HCT116 (cell line): ENCODE measurements around the gene CBY1. TPM values are rescaled to one million over a fixed set of nuclear protein-coding genes. Genes with fewer than 3 reads are reported as not detected.

Experiments used
- ATAC-seq: fragments of 200-7000 bp; cut with Tn5 transposase; 2 replicates; pipeline ENCODE4 v1.9.1; 2020; ENCODE audit warnings: mild to moderate bottlenecking, moderate library complexity
- BruUV-seq: library from RNA; stranded (reverse); fragments of 400-500 nt; replicated peaks from 2 replicates; lab custom pipeline; 2021; lab: Mats Ljungman, UMichigan
- CTCF ChIA-PET: fragments of 300-600 bp; sonication (Branson Sonifier 250); formaldehyde crosslinking; loops from one replicate; lab custom pipeline; 2021; ENCODE audit warnings: antibody characterized with exemption; lab: Charles Lee
- POLR2A ChIA-PET: fragments of 300-600, 350-600 bp; sonication (Branson Sonifier 250); formaldehyde crosslinking; loops from one replicate; lab custom pipeline; 2021; ENCODE audit warnings: antibody characterized with exemption; lab: Charles Lee
- RAD21 ChIA-PET, 2 experiments: fragments of 300-600 bp; sonication (Branson Sonifier 250); formaldehyde crosslinking; loops; one replicate each; lab custom pipeline; 2023; ENCODE audit warnings: low total read pairs in 2 of 2; ENCODE audit not compliant: uncharacterized antibody in 2 of 2, unreplicated experiment in 2 of 2, low non-redundant PET in 1 of 2; lab: Charles Lee
- DNase-seq: peaks from one replicate; pipeline ENCODE4 v3.0.0-alpha.2; 2010; ENCODE audit warnings: low read depth, low spot score
- H2AFZ ChIP-seq: fragments of 200-600 bp; shearing (Covaris generic), sonication (generic); 2 replicates; pipeline ENCODE4 v1.6.1; 2017; ENCODE audit warnings: low read depth, mixed run types, mixed read lengths, antibody characterized with exemption, low read length; ENCODE audit not compliant: poor library complexity, severe bottlenecking
- H3K27ac ChIP-seq: 2 replicates; pipeline ENCODE4 v1.5.1; 2012; ENCODE audit warnings: low read depth, low read length
- H3K27me3 ChIP-seq: fragments of 200-600 bp; sonication (generic); 2 replicates; pipeline ENCODE4 v1.6.1; 2016; ENCODE audit warnings: mixed run types, low read length, mixed read lengths; ENCODE audit not compliant: insufficient read depth
- H3K36me3 ChIP-seq, 2 experiments: fragments of 200-500 bp in 1 of 2; fragments of 200-600 bp in 1 of 2; sonication (Bioruptor generic) in 1 of 2; sonication (generic) in 1 of 2; 2 replicates each; pipeline versions ENCODE4 v1.5.1 to v1.6.1; 2014 to 2016; ENCODE audit warnings: low read length in 2 of 2, inconsistent platforms in 1 of 2, mixed read lengths in 1 of 2, mixed run types in 1 of 2; ENCODE audit not compliant: insufficient read depth in 2 of 2, control insufficient read depth in 1 of 2
- H3K4me1 ChIP-seq, 2 experiments: fragments of 200-600 bp in 1 of 2; sonication (generic) in 1 of 2; 2 replicates each; pipeline versions ENCODE4 v1.5.1 to v1.6.1; 2012 to 2017; ENCODE audit warnings: low read length in 2 of 2, inconsistent platforms in 1 of 2, mild to moderate bottlenecking in 1 of 2, mixed read lengths in 1 of 2, mixed run types in 1 of 2, moderate library complexity in 1 of 2; ENCODE audit not compliant: insufficient read depth in 2 of 2, control insufficient read depth in 1 of 2
- H3K4me2 ChIP-seq: fragments of 200-600 bp; sonication (generic); 2 replicates; pipeline ENCODE4 v1.6.1; 2017; ENCODE audit warnings: mixed run types, low read length, mixed read lengths
- H3K4me3 ChIP-seq, 2 experiments: fragments of 200-600 bp in 1 of 2; sonication (generic) in 1 of 2; replicated peaks in 1 of 2; 2 replicates each; pipeline ENCODE4 v1.5.1; 2011 to 2016; ENCODE audit warnings: low read length in 2 of 2, control low read depth in 1 of 2, low read depth in 1 of 2, mild to moderate bottlenecking in 1 of 2, mixed read lengths in 1 of 2, mixed run types in 1 of 2
- H3K79me2 ChIP-seq: fragments of 200-600 bp; sonication (generic); 2 replicates; pipeline ENCODE4 v1.6.1; 2017; ENCODE audit warnings: mild to moderate bottlenecking, mixed run types, low read length, moderate library complexity, mixed read lengths; ENCODE audit not compliant: insufficient read depth
- H3K9ac ChIP-seq: fragments of 200-600 bp; sonication (generic); 2 replicates; pipeline ENCODE4 v1.6.1; 2016; ENCODE audit warnings: low read length, mixed read lengths
- H3K9me2 ChIP-seq: fragments of 200-600 bp; sonication (generic), shearing (Covaris generic); 2 replicates; pipeline ENCODE4 v1.6.1; 2017; ENCODE audit warnings: mixed run types, mild to moderate bottlenecking, moderate library complexity; ENCODE audit not compliant: insufficient read depth
- H3K9me3 ChIP-seq, 2 experiments: fragments of 200-500 bp in 1 of 2; fragments of 200-600 bp in 1 of 2; sonication (Bioruptor generic) in 1 of 2; sonication (generic) in 1 of 2; 2 replicates each; pipeline ENCODE4 v1.6.1; 2014 to 2017; ENCODE audit warnings: low read length in 2 of 2, mixed read lengths in 2 of 2, inconsistent platforms in 1 of 2, low read depth in 1 of 2, mild to moderate bottlenecking in 1 of 2, mixed run types in 1 of 2, moderate library complexity in 1 of 2; ENCODE audit not compliant: control insufficient read depth in 1 of 2, insufficient read depth in 1 of 2
- H4K20me1 ChIP-seq: fragments of 200-600 bp; sonication (generic), shearing (Covaris generic); 2 replicates; pipeline ENCODE4 v1.6.1; 2017; ENCODE audit warnings: mixed run types, mild to moderate bottlenecking, moderate library complexity; ENCODE audit not compliant: insufficient read depth
- ATF3 ChIP-seq: IDR thresholded peaks from 2 replicates; pipeline ENCODE4 v1.6.1; 2012
- CBX3 ChIP-seq: IDR thresholded peaks from 2 replicates; pipeline ENCODE4 v1.6.1; 2012; ENCODE audit warnings: low read depth
- CTCF ChIP-seq, 3 experiments: fragments of 200-600 bp in 1 of 3; sonication (generic) in 1 of 3; IDR thresholded peaks in 2 of 3; conservative IDR thresholded peaks in 1 of 3; 2 replicates each; pipeline ENCODE4 v1.5.1; 2012 to 2017; ENCODE audit warnings: low read depth in 2 of 3, low read length in 2 of 3, antibody characterized with exemption in 1 of 3, borderline replicate concordance in 1 of 3, control low read depth in 1 of 3, mild to moderate bottlenecking in 1 of 3, mixed read lengths in 1 of 3, mixed run types in 1 of 3, moderate library complexity in 1 of 3; ENCODE audit not compliant: insufficient read depth in 1 of 3
- ELF1 ChIP-seq: IDR thresholded peaks from 2 replicates; pipeline ENCODE4 v1.6.1; 2012; ENCODE audit warnings: low read depth, borderline replicate concordance
- EZH2phosphoT487 ChIP-seq: fragments of 200-600 bp; IDR thresholded peaks from 2 replicates; pipeline ENCODE4 v1.6.1; 2018; ENCODE audit warnings: antibody characterized with exemption, borderline replicate concordance
- FOSL1 ChIP-seq: IDR thresholded peaks from 2 replicates; pipeline ENCODE4 v1.6.1; 2012; ENCODE audit warnings: low read depth
- SP1 ChIP-seq: IDR thresholded peaks from 2 replicates; pipeline ENCODE4 v1.6.1; 2012; ENCODE audit warnings: low read depth
- SRF ChIP-seq: IDR thresholded peaks from 2 replicates; pipeline ENCODE4 v1.6.1; 2012; ENCODE audit warnings: low read depth
- TCF7L2 ChIP-seq: IDR thresholded peaks from 2 replicates; pipeline ENCODE4 v1.7.0; 2011; ENCODE audit warnings: borderline replicate concordance, inconsistent platforms; ENCODE audit not compliant: insufficient read depth, insufficient read length; ENCODE audit errors: extremely low read depth
- YY1 ChIP-seq: IDR thresholded peaks from 2 replicates; pipeline ENCODE4 v1.6.1; 2011; ENCODE audit warnings: low read length, low read depth, moderate library complexity, mild to moderate bottlenecking; ENCODE audit not compliant: insufficient replicate concordance; ENCODE audit errors: extremely low read depth
- ZNF274 ChIP-seq: fragments of 200-500 bp; sonication (Bioruptor generic); IDR thresholded peaks from 2 replicates; pipeline ENCODE4 v1.6.1; 2014; ENCODE audit warnings: mild to moderate bottlenecking, low read depth, low read length, inconsistent platforms
- intact Hi-C: fragments of 100-400 bp; cut with micrococcal nuclease; formaldehyde crosslinking; loops from 2 replicates; pipeline ENCODE4 v1.10.0; 2022
- total RNA-seq: library from RNA; stranded (reverse); gene quantifications from one replicate; pipeline ENCODE4 v1.2.1, GENCODE V29; 2021; ENCODE audit not compliant: unreplicated experiment
- TF ChIP-seq, protein P1 (sequence below): IDR thresholded peaks from 2 replicates; pipeline ENCODE4 v1.6.1; 2012; ENCODE audit warnings: low read depth
- TF ChIP-seq, protein P2 (sequence below): IDR thresholded peaks from 2 replicates; pipeline ENCODE4 v1.6.1; 2012

Gene CBY1
- total RNA-seq, 1 experiment from 2014 or later: 27.6 TPM

DNA sequence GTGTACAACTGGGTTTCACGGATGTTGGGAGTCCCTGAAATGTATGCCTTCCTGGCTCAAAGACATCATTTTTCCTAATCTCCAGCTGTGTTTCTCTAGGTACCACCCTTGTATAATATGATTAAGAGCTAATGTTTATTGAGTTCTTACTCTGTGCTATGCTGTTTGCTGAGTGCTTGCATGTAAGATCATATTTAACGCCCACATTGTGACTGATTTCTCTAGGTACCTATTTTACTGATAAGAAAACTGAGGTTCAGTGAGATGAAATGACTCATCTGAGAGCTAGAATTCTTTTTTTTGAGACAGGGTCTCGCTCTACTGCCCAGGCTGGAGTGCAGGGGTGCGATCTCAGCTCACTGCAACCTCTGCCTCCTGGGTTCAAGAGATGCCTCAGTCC is 42.9 kb upstream of the CBY1 start:
- Histone ChIP-seq H3K27ac (no peak overlapping the region), H3K9me3 (peaks cover 0 to 3% of the 10 kb centered on the region in 2 experiments; a peak in 1 of 4 replicates), H3K4me3 (no peak overlapping the region), H3K9ac (no peak overlapping the region), H3K9me2 (no peaks in the 10 kb centered on the region), H3K4me2 (no peak overlapping the region), H2AFZ (no peak overlapping the region), H3K4me1 (peaks cover 0 to 18% of the 10 kb centered on the region in 2 experiments; a peak in 3 of 4 replicates), H4K20me1 (no peaks in the 10 kb centered on the region), H3K27me3 (no peaks in the 10 kb centered on the region), H3K36me3 (peaks cover 0 to 2% of the 10 kb centered on the region in 2 experiments; a peak in 1 of 4 replicates), H3K79me2 (no peaks in the 10 kb centered on the region)
- CTCF ChIA-PET: no interaction called here
- no TSS peak for BruUV-seq
- intact Hi-C loops: no loop called here
- POLR2A ChIA-PET: no interaction called here
- ATAC-seq (no peak), DNase-seq (no peak)
- RAD21 ChIA-PET: no interaction called here
- TF ChIP-seq ZNF274 (no peak), FOSL1 (no peak), SRF (no peak), CBX3 (no peak), EZH2phosphoT487 (no peak), SP1 (no peak), CTCF (IDR thresholded peaks at IDR 0.05 in 2 of 3, conservative IDR thresholded peaks at IDR 0.05 in 1 of 3; ENCODE audit: borderline replicate concordance in 1 of 3, insufficient read depth in 1 of 3, low read depth in 2 of 3, low read length in 2 of 3) (no peak), TCF7L2 (no peak), YY1 (no peak), ATF3 (no peak), ELF1 (no peak)
- TF ChIP-seq, protein P1, sequence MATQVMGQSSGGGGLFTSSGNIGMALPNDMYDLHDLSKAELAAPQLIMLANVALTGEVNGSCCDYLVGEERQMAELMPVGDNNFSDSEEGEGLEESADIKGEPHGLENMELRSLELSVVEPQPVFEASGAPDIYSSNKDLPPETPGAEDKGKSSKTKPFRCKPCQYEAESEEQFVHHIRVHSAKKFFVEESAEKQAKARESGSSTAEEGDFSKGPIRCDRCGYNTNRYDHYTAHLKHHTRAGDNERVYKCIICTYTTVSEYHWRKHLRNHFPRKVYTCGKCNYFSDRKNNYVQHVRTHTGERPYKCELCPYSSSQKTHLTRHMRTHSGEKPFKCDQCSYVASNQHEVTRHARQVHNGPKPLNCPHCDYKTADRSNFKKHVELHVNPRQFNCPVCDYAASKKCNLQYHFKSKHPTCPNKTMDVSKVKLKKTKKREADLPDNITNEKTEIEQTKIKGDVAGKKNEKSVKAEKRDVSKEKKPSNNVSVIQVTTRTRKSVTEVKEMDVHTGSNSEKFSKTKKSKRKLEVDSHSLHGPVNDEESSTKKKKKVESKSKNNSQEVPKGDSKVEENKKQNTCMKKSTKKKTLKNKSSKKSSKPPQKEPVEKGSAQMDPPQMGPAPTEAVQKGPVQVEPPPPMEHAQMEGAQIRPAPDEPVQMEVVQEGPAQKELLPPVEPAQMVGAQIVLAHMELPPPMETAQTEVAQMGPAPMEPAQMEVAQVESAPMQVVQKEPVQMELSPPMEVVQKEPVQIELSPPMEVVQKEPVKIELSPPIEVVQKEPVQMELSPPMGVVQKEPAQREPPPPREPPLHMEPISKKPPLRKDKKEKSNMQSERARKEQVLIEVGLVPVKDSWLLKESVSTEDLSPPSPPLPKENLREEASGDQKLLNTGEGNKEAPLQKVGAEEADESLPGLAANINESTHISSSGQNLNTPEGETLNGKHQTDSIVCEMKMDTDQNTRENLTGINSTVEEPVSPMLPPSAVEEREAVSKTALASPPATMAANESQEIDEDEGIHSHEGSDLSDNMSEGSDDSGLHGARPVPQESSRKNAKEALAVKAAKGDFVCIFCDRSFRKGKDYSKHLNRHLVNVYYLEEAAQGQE: no peak
- TF ChIP-seq, protein P2, sequence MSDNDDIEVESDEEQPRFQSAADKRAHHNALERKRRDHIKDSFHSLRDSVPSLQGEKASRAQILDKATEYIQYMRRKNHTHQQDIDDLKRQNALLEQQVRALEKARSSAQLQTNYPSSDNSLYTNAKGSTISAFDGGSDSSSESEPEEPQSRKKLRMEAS: no peak
